Vagina (tissue), 2 donors: ENCODE data around the gene UBE2R2. TPM values are rescaled to one million over a fixed set of nuclear protein-coding genes. Genes with fewer than 3 reads are reported as not detected.

Experiments used
- DNase-seq, 2 donors: peaks; one replicate each; pipeline ENCODE4 v3.0.0-alpha.2; 2017; ENCODE audit errors: extremely low spot score in 2 of 2
- H3K27ac ChIP-seq: fragments of 200-600 bp; sonication (generic); one replicate; pipeline ENCODE4 v1.5.1; 2019
- H3K27me3 ChIP-seq: fragments of 200-600 bp; sonication (generic); one replicate; pipeline ENCODE4 v1.5.1; 2019
- H3K36me3 ChIP-seq, 2 donors: fragments of 200-600 bp; sonication (generic); one replicate each; pipeline ENCODE4 v1.5.1; 2017 to 2019
- H3K4me1 ChIP-seq: fragments of 200-600 bp; sonication (generic); one replicate; pipeline ENCODE4 v1.5.1; 2019
- H3K4me3 ChIP-seq, 2 donors: fragments of 200-600 bp; sonication (generic); 1 replicate in 1 of 2; 2 replicates in 1 of 2; pipeline ENCODE4 v1.5.1; 2016 to 2019
- H3K9me3 ChIP-seq: fragments of 200-600 bp; sonication (generic); one replicate; pipeline ENCODE4 v1.5.1; 2019
- POLR2A ChIP-seq, 2 donors: fragments of 450-650 bp; IDR thresholded peaks; one replicate each; pipeline ENCODE4 v1.6.1; 2017; ENCODE audit warnings: antibody characterized with exemption in 2 of 2, mild to moderate bottlenecking in 2 of 2, moderate library complexity in 2 of 2
- POLR2AphosphoS5 ChIP-seq, 2 donors: sonication (generic); formaldehyde crosslinking; IDR thresholded peaks; one replicate each; pipeline ENCODE4 v1.9.0; 2017; ENCODE audit warnings: antibody characterized with exemption in 2 of 2, mild to moderate bottlenecking in 2 of 2, low read depth in 1 of 2; ENCODE audit not compliant: insufficient read depth in 1 of 2
- intact Hi-C: fragments of 100-400 bp; cut with DNase I; formaldehyde crosslinking; loops from one replicate; pipeline ENCODE4 v1.15.1; 2023
- total RNA-seq: library from RNA; depleted of rRNA; stranded (reverse); fragments of >200 nt; gene quantifications from one replicate; pipeline ENCODE4 v1.2.3, GENCODE V29; 2016
- TF ChIP-seq, protein P1 (sequence below), 3 experiments: fragments of 450-650 bp in 2 of 3; fragments of 200-600 bp in 1 of 3; sonication (generic) in 1 of 3; IDR thresholded peaks; one replicate each; pipeline ENCODE4 v1.5.1; 2017 to 2019; ENCODE audit warnings: antibody characterized with exemption in 3 of 3, mild to moderate bottlenecking in 2 of 3, moderate library complexity in 2 of 3

The UBE2R2 gene
- total RNA-seq, 1 donor from 2014 or later, result 20.4 TPM

GRCh38 chr9:33815781-33816180 is 1.2 kb upstream of the UBE2R2 start:
- Histone ChIP-seq H3K36me3 (no peaks in the 10 kb centered on the region), H3K4me1 (peaks cover 46% of the 10 kb centered on the region), H3K4me3 (no peak overlapping the region), H3K27ac (peak overlapping the region; percentile 100), H3K9me3 (no peaks in the 10 kb centered on the region), H3K27me3 (no peaks in the 10 kb centered on the region)
- TF ChIP-seq, protein P1, sequence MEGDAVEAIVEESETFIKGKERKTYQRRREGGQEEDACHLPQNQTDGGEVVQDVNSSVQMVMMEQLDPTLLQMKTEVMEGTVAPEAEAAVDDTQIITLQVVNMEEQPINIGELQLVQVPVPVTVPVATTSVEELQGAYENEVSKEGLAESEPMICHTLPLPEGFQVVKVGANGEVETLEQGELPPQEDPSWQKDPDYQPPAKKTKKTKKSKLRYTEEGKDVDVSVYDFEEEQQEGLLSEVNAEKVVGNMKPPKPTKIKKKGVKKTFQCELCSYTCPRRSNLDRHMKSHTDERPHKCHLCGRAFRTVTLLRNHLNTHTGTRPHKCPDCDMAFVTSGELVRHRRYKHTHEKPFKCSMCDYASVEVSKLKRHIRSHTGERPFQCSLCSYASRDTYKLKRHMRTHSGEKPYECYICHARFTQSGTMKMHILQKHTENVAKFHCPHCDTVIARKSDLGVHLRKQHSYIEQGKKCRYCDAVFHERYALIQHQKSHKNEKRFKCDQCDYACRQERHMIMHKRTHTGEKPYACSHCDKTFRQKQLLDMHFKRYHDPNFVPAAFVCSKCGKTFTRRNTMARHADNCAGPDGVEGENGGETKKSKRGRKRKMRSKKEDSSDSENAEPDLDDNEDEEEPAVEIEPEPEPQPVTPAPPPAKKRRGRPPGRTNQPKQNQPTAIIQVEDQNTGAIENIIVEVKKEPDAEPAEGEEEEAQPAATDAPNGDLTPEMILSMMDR (IDR thresholded peaks at IDR 0.05), result no peak
- TF ChIP-seq POLR2AphosphoS5 (IDR thresholded peaks at IDR 0.05; ENCODE audit: insufficient read depth in 1 of 2, low read depth in 1 of 2) (no peak), POLR2A (IDR thresholded peaks at IDR 0.05) (no peak)
- DNase-seq, result no peak
- intact Hi-C loops, result loop anchor here (5.0 kb wide), 1 partner anchor 37 kb away; no protein-coding TSS in a partner anchor

DNA sequence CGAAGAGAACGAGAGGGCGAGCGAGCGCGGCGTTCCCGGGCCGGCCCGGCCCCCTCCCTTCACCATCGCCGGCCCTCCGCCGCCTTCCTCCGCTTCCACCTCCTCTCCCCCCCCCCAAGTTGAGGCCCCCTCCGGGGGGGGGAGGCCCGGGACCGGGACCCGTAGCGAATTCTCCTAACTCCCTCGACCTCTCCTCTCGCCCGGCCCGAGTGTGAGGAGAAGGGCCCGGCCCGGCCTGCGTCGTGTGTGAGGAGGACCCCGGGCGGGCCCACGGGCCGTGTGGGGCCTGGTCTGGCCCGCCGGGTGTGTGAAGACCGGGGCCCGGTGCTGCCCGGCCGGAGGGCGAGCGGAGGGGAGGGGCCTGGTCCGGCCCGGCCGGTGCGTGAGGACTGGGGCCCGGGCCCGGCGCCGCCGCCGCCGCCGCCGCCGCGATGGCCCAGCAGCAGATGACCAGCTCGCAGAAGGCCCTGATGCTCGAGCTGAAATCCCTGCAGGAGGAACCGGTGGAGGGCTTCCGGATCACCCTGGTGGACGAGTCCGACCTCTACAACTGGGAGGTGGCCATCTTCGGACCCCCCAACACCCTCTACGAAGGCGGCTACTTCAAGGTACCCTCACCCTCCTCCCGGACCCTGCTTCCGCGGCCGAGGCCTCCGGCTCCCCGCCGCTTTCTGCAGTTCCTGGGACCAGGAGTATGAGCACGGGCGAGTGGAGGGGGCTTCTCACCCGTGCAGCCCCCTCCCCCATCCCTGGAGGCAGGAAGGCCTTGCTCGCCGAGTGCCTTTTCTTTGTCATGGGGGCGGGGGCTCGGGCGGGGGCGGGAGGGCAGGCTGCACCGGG is 587 bp downstream of the UBE2R2 start:
- no peaks in the 10 kb centered on the region for H3K27me3 ChIP-seq
- DNase-seq, result peak in 1 of 2 donors; percentile 88
- peaks cover 63% of the 10 kb centered on the region for H3K4me1 ChIP-seq
- no peaks in the 10 kb centered on the region for H3K36me3 ChIP-seq
- no peaks in the 10 kb centered on the region for H3K9me3 ChIP-seq
- H3K27ac ChIP-seq, result peak overlapping the region; percentile 100
- H3K4me3 ChIP-seq, result peak overlapping the region; percentile 97 to 98
- intact Hi-C loops, result loop anchor here (5.0 kb wide), 1 partner anchor 35 kb away; no protein-coding TSS in a partner anchor
- TF ChIP-seq POLR2AphosphoS5 (IDR thresholded peaks at IDR 0.05; ENCODE audit: insufficient read depth in 1 of 2, low read depth in 1 of 2), result peak in 1 of 2 donors; percentile 24
- TF ChIP-seq POLR2A (IDR thresholded peaks at IDR 0.05), result no peak
- TF ChIP-seq, protein P1 (IDR thresholded peaks at IDR 0.05), result no peak

GRCh38 chr9:33818167-33818846 is 1.3 kb downstream of the UBE2R2 start:
- TF ChIP-seq POLR2A (IDR thresholded peaks at IDR 0.05), result no peak
- intact Hi-C loops, result loop anchor here (5.0 kb wide), 1 partner anchor 34 kb away; no protein-coding TSS in a partner anchor

DNA sequence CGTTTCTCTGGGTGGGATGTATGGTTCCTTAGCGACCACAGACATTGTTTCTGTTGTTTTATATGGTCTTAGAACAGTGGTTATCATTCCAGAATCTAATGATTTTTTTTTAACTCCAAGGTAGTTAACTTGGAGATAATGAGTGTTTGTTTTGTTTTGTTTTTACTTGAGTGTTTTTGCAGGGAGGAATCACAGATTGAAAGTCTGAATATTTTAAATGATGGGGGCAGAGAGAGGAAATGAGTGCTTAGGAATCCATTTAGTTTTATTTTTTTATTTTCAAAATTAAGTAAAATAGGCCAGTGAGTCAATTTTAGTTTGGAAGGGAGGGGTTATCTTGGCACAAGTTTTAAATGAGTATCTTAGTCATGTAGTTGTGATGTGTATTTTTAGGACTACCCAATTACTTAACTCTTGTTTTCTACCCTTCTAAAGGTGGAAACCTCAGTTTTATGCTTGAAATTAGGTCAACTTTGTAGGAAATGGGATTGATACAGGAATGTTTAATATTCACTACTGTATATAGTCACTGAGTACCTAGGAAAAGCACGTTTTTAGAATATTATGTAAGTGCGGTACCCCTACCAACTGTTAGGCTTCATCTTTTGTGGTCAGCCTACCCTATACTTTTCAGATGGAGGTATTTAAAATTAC is 2.0 kb downstream of the UBE2R2 start:
- Histone ChIP-seq H3K4me3 (peak overlapping the region; percentile 97 to 98), H3K27me3 (no peaks in the 10 kb centered on the region), H3K4me1 (peaks cover 74% of the 10 kb centered on the region), H3K27ac (peak overlapping the region; percentile 100), H3K36me3 (no peaks in the 10 kb centered on the region), H3K9me3 (no peaks in the 10 kb centered on the region)
- intact Hi-C loops, result loop anchor here (5.0 kb wide), 1 partner anchor 33 kb away; no protein-coding TSS in a partner anchor
- TF ChIP-seq POLR2A (IDR thresholded peaks at IDR 0.05) (no peak), POLR2AphosphoS5 (IDR thresholded peaks at IDR 0.05; ENCODE audit: insufficient read depth in 1 of 2, low read depth in 1 of 2) (no peak)
- TF ChIP-seq, protein P1 (IDR thresholded peaks at IDR 0.05), result no peak
- DNase-seq, result no peak

More at GRCh38 chr9:33818167-33818846, 1.3 kb downstream of the UBE2R2 start:
- peak overlapping the region; percentile 100 for H3K27ac ChIP-seq
- H3K4me3 ChIP-seq, result peak overlapping the region; percentile 97 to 98
- H3K36me3 ChIP-seq, result no peaks in the 10 kb centered on the region
- peaks cover 69% of the 10 kb centered on the region for H3K4me1 ChIP-seq
- no peaks in the 10 kb centered on the region for H3K9me3 ChIP-seq
- no peaks in the 10 kb centered on the region for H3K27me3 ChIP-seq
- peak in 1 of 2 donors; percentile 89 for DNase-seq

- H3K4me1 ChIP-seq, result peaks cover 68% of the 10 kb centered on the region
- H3K27me3 ChIP-seq, result no peaks in the 10 kb centered on the region
- no peak for DNase-seq
- no peak for TF ChIP-seq POLR2A (IDR thresholded peaks at IDR 0.05)
- no peak for TF ChIP-seq POLR2AphosphoS5 (IDR thresholded peaks at IDR 0.05; ENCODE audit: insufficient read depth in 1 of 2, low read depth in 1 of 2)
- TF ChIP-seq, protein P1 (IDR thresholded peaks at IDR 0.05), result no peak
- H3K36me3 ChIP-seq, result no peaks in the 10 kb centered on the region
- peak overlapping the region in 1 of 2 donors; percentile 97 for H3K4me3 ChIP-seq
- H3K27ac ChIP-seq, result peak overlapping the region; percentile 100
- no peaks in the 10 kb centered on the region for H3K9me3 ChIP-seq
- intact Hi-C loops, result no loop called here
Measured at GRCh38 chr9:33820231-33820745, 3.3 kb downstream of the UBE2R2 start.
